Activated CD8-positive, alpha-beta memory T cell treated with anti-CD3 and anti-CD28 coated beads for 4 hours (primary cell): ENCODE data around the gene SYNGR4.
A peak's percentile ranks its signal among the peaks of the same experiment; 100 is the strongest.

Source experiments
- DNase-seq, 2 donors: peaks; one replicate each; pipeline ENCODE4 v3.0.0-alpha.2; 2020; ENCODE audit warnings: low read depth in 2 of 2

SYNGR4 gene

GRCh38 chr19:48341515-48342413, 22.4 kb upstream of the SYNGR4 start:
- DNase-seq = no peak

- DNase-seq = no peak
Observed at GRCh38 chr19:48342414-48342738, 21.8 kb upstream of the SYNGR4 start.

GRCh38 chr19:48342841-48343540, 21.2 kb upstream of the SYNGR4 start:
- no peak for DNase-seq

GRCh38 chr19:48344892-48345291, 19.3 kb upstream of the SYNGR4 start:
- DNase-seq = no peak

GRCh38 chr19:48346191-48346590, 18.0 kb upstream of the SYNGR4 start:
- no peak for DNase-seq

GRCh38 chr19:48348045-48348444, 16.1 kb upstream of the SYNGR4 start:
- no peak for DNase-seq

GRCh38 chr19:48348737-48349136, 15.4 kb upstream of the SYNGR4 start:
- DNase-seq = no peak

GRCh38 chr19:48350856-48351255, 13.3 kb upstream of the SYNGR4 start:
- no peak for DNase-seq

GRCh38 chr19:48351341-48351752, 12.8 kb upstream of the SYNGR4 start:
- DNase-seq = peak; percentile 58 to 62

GRCh38 chr19:48353677-48354076, 10.5 kb upstream of the SYNGR4 start:
- DNase-seq = no peak

GRCh38 chr19:48354332-48354992, 9.7 kb upstream of the SYNGR4 start:
- DNase-seq = no peak

GRCh38 chr19:48355365-48355954, 8.7 kb upstream of the SYNGR4 start:
- DNase-seq = no peak

- no peak for DNase-seq
Observed at GRCh38 chr19:48359123-48359522, 5.0 kb upstream of the SYNGR4 start.

- DNase-seq = no peak
Observed at GRCh38 chr19:48361912-48362311, 2.3 kb upstream of the SYNGR4 start.

GRCh38 chr19:48362716-48363499, 1.3 kb upstream of the SYNGR4 start:
- peak; percentile 76 to 78 for DNase-seq

- no peak for DNase-seq
Observed at GRCh38 chr19:48363500-48363809, 712 bp upstream of the SYNGR4 start.

- DNase-seq = no peak
Observed at GRCh38 chr19:48364598-48365348, 606 bp downstream of the SYNGR4 start.

GRCh38 chr19:48365602-48366001, 1.4 kb downstream of the SYNGR4 start:
- no peak for DNase-seq

GRCh38 chr19:48367855-48368254, 3.7 kb downstream of the SYNGR4 start:
- DNase-seq = no peak

- DNase-seq = no peak
Observed at GRCh38 chr19:48368936-48369335, 4.8 kb downstream of the SYNGR4 start.

GRCh38 chr19:48370955-48371354, 6.8 kb downstream of the SYNGR4 start:
- no peak for DNase-seq
